ENCODE data around the gene NOTCH4. TPM values are rescaled to one million over a fixed set of nuclear protein-coding genes. Genes with fewer than 3 reads are reported as not detected.

Gene NOTCH4
- total RNA-seq, 1 donor from 2014 or later, result 1.4 TPM

DNA sequence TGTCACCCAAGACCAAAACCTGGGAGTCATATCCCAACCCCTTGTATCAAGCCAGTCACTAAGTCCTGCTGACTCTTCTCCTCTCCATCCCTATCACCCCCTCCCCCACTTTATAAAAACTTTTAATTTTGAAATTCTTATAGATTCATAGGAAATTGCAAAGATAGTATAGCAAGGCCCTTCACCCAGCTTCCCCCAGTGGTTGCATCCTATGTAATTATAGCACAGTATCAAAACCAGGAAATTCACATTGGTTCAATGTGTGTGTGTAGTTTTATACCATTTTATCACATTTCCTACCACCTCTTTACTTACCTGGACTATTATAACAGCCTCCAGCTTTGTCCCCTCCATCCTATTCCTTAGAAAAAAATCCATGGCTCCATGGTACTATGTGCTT, 65.8 kb downstream of the NOTCH4 start:
- no peaks in the 10 kb centered on the region for H3K9me3 Mint-ChIP-seq (ENCODE audit: low read depth)
- H3K4me1 Mint-ChIP-seq (ENCODE audit: low read depth), result peaks cover 17% of the 10 kb centered on the region
- DNase-seq (ENCODE audit: low spot score), result no peak
- no peaks in the 10 kb centered on the region for H3K27me3 Mint-ChIP-seq (ENCODE audit: low read depth)
- TF ChIP-seq, protein P1, sequence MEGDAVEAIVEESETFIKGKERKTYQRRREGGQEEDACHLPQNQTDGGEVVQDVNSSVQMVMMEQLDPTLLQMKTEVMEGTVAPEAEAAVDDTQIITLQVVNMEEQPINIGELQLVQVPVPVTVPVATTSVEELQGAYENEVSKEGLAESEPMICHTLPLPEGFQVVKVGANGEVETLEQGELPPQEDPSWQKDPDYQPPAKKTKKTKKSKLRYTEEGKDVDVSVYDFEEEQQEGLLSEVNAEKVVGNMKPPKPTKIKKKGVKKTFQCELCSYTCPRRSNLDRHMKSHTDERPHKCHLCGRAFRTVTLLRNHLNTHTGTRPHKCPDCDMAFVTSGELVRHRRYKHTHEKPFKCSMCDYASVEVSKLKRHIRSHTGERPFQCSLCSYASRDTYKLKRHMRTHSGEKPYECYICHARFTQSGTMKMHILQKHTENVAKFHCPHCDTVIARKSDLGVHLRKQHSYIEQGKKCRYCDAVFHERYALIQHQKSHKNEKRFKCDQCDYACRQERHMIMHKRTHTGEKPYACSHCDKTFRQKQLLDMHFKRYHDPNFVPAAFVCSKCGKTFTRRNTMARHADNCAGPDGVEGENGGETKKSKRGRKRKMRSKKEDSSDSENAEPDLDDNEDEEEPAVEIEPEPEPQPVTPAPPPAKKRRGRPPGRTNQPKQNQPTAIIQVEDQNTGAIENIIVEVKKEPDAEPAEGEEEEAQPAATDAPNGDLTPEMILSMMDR (IDR thresholded peaks at IDR 0.05), result no peak
- H3K27ac Mint-ChIP-seq (ENCODE audit: unreplicated experiment), result no peak overlapping the region
- H3K36me3 Mint-ChIP-seq (ENCODE audit: low read depth), result peaks cover 19% of the 10 kb centered on the region
- H3K4me3 Mint-ChIP-seq (ENCODE audit: unreplicated experiment), result no peak overlapping the region

DNA sequence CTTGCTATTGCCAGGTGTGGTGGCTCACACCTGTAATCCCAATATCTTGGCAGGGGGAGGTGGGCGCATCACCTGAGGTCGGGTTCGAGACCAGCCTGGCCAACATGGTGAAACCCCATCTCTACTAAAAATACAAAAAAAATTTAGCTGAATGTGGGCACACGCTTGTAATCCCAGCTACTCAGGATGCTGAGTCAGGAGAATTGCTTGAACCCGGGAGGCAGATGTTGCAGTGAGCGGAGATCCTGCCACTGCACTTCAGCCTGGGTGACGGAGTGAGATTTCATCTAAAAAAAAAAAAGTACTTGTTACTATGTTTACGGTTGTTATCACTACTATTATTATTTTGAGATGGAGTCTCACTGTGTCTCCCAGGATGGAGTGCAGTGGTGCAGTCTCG, 67.0 kb downstream of the NOTCH4 start:
- Mint-ChIP-seq H3K4me1 (ENCODE audit: low read depth) (peaks cover 29% of the 10 kb centered on the region), H3K4me3 (ENCODE audit: unreplicated experiment) (no peak overlapping the region), H3K27me3 (ENCODE audit: low read depth) (no peaks in the 10 kb centered on the region), H3K9me3 (ENCODE audit: low read depth) (no peaks in the 10 kb centered on the region), H3K36me3 (ENCODE audit: low read depth) (peaks cover 16% of the 10 kb centered on the region), H3K27ac (ENCODE audit: unreplicated experiment) (no peak overlapping the region)
- no peak for DNase-seq (ENCODE audit: low spot score)
- TF ChIP-seq, protein P1 (IDR thresholded peaks at IDR 0.05), result no peak

DNA sequence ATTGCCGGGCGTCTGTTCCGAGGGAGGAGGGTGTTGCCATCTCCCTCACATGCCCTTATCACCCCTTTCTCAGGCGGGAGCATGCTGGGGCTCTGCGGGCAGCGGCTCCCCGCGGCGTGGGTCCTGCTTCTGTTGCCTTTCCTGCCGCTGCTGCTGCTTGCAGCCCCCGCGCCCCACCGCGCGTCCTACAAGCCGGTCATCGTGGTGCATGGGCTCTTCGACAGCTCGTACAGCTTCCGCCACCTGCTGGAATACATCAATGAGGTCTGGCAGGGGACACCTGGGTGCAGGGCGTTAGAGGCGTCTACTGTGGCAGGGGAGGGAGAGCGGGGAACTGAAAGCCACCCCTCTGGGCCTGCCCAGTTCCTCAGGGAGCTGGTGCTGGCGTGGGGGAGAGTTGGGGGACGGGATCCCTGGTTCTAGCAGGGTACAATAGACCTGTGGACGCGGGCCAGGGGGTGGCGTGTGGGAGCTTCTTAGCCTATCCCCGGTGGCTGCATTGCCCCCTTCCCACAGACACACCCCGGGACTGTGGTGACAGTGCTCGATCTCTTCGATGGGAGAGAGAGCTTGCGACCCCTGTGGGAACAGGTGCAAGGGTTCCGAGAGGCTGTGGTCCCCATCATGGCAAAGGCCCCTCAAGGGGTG, 69.2 kb downstream of the NOTCH4 start:
- Mint-ChIP-seq H3K36me3 (ENCODE audit: low read depth) (peaks cover 16% of the 10 kb centered on the region), H3K27ac (ENCODE audit: unreplicated experiment) (peak overlapping the region; percentile 99), H3K27me3 (ENCODE audit: low read depth) (no peaks in the 10 kb centered on the region), H3K9me3 (ENCODE audit: low read depth) (no peaks in the 10 kb centered on the region), H3K4me3 (ENCODE audit: unreplicated experiment) (peak overlapping the region; percentile 99), H3K4me1 (ENCODE audit: low read depth) (peaks cover 33% of the 10 kb centered on the region)
- TF ChIP-seq, protein P1 (IDR thresholded peaks at IDR 0.05), result peak; percentile 82
- DNase-seq (ENCODE audit: low spot score), result no peak

DNA sequence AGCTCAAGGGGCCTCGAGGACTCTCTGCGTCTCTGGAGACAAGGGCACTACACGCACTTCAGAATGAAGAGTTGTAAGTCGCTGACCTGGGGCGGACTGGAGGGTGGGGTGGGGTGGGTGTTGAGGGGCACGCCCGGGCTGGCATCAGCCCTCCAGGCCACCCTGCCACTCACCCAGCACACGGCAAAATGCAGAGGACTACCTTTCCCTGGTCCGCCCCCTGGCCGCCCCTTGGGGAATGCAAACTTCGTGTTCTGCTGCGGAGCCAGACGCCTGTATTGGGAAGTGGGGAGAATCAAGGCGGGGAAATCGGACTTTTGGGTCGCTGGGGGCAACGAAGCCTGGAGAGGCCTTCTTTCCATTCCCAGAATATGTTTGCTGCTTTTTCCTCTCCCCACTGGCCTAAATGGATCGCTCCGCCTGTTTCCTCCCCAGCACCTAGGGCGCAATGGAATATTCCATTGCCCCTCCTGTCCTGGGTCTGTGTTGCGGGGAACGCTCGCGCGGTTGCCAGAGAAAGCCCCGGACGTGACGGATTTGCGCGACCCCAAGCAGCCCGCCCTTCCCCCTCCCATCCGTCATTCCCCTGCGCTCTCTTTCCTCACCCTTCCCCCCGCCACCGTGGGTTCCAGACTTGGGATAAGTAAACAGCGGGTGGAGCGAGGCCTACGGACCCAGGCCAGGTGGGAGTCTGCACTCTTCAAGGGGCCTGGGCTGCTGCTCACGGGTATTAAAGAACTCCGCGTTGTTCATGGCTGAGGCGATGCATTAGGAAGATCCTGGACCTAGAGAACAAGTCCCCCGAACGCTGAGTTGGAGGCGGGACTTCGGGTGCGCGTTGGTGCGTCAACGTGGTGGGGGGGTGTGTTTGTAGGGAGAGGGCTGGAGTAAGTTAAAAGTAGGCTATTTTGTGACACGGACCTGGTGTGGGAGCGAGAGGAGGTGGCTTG, 70.0 kb downstream of the NOTCH4 start, which contains the start of gene PPT2:
TSS of gene PPT2 (plus strand) at position 578 of the 950 bp plus-strand sequence. CDS start 454 bp downstream, outside the sequence.
- Mint-ChIP-seq H3K4me3 (ENCODE audit: unreplicated experiment) (peak within 1 kb of the TSS; percentile 99), H3K9me3 (ENCODE audit: low read depth) (no peaks in the 10 kb centered on the region), H3K36me3 (ENCODE audit: low read depth) (peaks cover 16% of the 10 kb centered on the region), H3K4me1 (ENCODE audit: low read depth) (peaks cover 33% of the 10 kb centered on the region), H3K27ac (ENCODE audit: unreplicated experiment) (peak within 1 kb of the TSS; percentile 99), H3K27me3 (ENCODE audit: low read depth) (no peaks in the 10 kb centered on the region)
- TF ChIP-seq, protein P1 (IDR thresholded peaks at IDR 0.05), result peak; percentile 72
- peak; percentile 97 for DNase-seq (ENCODE audit: low spot score)
